Astrocyte of the hippocampus (primary cell): ENCODE data around the gene TMEM259.

Experiments
- DNase-seq: peaks from one replicate; pipeline ENCODE4 v3.0.0; 2011; ENCODE audit warnings: low read depth, low spot score

TMEM259 gene

GRCh38 chr19:1017115-1017905 is 3.6 kb downstream of the TMEM259 start:
- no peak for DNase-seq

- peak; percentile 76 for DNase-seq
These were observed 4.2 kb downstream of the TMEM259 start for GRCh38 chr19:1016647-1017114.

GRCh38 chr19:1015782-1016646 is 4.9 kb downstream of the TMEM259 start:
- no peak for DNase-seq

DNA sequence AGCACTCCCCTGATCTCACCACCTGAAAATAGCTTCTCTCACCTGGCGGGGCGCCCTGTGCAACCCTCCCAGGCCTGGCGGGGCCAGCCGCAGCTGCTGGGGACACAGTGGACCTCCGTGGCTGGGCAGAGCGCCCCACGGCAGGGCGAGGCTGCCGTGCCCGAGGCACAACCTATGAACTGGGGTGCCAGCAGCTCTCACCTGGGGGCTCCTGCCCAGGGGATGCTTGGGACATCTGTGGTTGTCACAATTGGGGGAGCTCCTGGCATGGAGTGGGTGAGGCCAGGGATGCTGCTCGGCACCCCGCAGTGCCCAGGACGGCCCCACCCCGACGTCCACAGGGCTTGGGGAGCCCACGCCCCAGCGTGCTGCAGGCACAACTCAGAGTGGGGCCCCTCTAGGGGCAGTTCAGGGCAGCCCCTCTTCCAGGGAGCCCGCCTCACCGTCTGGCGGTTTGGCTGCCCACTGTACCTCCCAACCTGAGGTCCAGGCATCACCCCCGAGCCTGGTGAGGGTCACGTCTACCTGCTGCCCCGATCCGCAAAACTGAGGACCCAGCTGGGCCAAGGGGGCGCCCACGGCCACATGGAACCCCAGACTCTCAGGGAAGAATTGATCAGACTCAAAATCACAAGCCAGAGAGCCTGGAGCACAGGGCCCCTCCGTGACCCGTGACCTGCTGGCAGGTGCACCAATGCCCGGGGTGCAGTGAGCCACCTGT is 5.7 kb downstream of the TMEM259 start:
- DNase-seq: no peak

DNA sequence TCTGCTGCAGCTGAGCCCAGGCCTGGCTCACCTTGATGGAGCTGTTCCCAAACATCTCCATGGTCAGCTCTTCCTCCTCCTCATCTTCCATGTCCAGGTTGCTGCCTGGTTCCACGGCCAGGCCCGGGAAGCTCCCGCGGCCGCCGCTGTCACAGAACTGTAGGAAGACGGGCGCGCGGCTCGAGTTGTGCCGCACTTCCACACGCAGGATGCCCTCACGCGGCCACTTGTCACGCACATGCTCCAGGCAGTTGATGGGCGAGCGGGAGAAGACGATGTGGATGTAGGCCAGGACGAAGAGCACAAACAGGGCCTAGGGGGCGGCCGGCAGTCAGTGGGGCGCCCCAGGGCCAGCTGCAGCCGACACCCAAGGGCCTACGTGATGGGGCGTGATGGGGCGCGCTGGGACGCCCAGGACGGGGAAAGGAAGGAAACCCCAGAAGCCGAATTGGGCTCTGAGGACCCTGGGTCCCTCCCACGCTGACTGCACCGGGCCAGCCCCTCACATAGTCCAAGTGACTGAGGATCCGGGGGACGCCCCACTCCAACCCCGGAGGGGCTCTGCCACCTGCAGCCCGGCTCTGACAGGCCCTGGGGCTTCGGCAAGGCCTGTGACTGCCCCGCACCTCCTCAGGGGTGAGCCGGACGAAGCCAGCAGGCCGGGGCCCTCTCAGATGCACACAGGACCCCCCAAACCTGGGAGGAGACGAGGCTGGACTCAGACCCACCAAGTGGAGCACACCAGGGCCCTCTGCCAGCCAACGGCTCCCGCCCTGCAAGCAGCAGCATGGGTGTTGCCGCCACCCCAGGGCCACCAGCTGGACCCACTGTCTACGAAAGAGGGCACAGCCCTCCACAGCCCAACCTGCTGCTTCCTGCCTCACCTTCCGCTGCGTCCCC is 6.5 kb downstream of the TMEM259 start:
- DNase-seq: no peak

- no peak for DNase-seq
These were observed 7.7 kb downstream of the TMEM259 start for GRCh38 chr19:1013218-1013617.

- no peak for DNase-seq
These were observed 8.6 kb downstream of the TMEM259 start for GRCh38 chr19:1012334-1012733.

- no peak for DNase-seq
These were observed 9.0 kb downstream of the TMEM259 start for GRCh38 chr19:1011831-1012333.

GRCh38 chr19:1010586-1011510 is 10.1 kb downstream of the TMEM259 start:
- DNase-seq: no peak

DNA sequence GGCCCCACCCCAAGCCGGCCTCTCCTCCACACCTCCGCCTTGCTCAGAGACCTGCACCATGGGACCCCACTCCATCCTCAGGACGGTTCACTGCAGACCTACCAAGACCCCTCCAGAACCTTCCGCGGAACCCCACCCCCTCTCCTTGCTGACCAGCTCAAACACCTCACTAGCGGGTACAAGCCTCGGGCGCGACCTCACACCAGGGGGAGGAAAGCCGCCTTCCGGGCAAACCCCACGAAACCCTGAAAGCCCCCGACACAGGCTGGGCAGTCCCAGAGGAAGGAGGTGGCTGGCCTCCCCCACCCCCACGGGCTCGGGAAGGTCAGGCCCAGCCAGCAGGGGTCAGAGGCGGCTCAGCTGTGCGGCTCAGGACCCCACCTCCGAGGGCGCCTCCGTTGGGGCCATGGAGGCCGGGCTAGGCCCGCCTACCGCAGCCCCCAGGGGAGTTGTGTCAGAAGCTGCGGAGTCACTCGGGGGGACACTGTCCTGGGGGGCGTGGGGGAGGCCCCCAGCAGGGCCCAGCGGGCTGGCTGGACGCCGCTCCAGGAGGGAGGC is 10.9 kb downstream of the TMEM259 start:
- DNase-seq: no peak

GRCh38 chr19:1009041-1009980 is 11.6 kb downstream of the TMEM259 start:
- no peak for DNase-seq

- DNase-seq: no peak
These were observed 12.5 kb downstream of the TMEM259 start for GRCh38 chr19:1008268-1009040.

- DNase-seq: no peak
These were observed 13.3 kb downstream of the TMEM259 start for GRCh38 chr19:1007399-1008251.

DNA sequence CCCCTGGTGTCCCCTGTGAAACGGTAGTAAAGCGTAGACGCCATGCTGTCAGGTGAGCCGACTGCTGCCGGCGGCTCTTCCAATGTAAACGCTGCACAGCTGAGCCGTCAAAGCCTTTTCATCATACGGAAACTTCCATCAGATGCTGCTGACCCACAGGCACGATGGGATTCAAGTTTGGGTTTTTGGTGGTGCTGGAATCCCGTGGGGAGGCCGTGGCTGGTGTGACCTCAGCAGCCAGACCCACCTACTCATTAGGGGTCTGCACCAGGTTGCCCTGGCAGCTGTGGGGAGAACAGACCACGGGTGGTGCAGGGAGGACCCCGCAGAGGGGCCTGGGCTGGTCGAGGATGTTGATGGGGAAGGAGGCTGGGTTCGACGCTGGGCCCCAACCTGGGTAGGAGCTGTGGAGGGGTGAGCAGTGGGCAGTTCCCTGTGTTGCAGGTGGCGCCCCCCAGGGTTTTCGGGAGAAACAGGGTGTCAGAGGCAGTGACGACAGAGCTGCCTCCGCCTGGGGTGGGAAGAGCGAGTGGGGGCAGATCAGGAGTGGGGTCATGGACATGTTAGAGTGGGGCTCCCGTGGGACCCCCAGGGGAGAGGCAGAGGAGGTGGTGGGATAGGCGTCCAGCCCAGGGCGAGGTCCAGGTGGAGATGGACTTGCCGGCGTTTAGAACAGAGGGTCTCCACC is 14.1 kb downstream of the TMEM259 start:
- no peak for DNase-seq

DNA sequence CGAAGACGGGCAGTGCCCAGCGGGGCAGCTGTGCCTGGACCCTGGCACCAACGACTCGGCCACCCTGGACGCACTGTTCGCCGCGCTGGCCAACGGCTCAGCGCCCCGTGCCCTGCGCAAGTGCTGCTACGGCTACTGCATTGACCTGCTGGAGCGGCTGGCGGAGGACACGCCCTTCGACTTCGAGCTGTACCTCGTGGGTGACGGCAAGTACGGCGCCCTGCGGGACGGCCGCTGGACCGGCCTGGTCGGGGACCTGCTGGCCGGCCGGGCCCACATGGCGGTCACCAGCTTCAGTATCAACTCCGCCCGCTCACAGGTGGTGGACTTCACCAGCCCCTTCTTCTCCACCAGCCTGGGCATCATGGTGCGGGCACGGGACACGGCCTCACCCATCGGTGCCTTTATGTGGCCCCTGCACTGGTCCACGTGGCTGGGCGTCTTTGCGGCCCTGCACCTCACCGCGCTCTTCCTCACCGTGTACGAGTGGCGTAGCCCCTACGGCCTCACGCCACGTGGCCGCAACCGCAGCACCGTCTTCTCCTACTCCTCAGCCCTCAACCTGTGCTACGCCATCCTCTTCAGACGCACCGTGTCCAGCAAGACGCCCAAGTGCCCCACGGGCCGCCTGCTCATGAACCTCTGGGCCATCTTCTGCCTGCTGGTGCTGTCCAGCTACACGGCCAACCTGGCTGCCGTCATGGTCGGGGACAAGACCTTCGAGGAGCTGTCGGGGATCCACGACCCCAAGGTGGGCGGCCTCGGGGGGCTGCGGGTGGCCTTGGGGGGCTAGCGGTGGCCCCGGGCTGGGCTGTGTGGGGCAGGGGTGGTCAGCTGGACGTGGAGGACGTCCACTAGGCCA is 15.9 kb downstream of the TMEM259 start:
- DNase-seq: no peak
